NCI-H226 (cell line): ENCODE measurements around the gene GAS1.

Experiments used
- DNase-seq: peaks from one replicate; pipeline ENCODE4 v3.0.0-alpha.2; 2015

GAS1 gene

DNA sequence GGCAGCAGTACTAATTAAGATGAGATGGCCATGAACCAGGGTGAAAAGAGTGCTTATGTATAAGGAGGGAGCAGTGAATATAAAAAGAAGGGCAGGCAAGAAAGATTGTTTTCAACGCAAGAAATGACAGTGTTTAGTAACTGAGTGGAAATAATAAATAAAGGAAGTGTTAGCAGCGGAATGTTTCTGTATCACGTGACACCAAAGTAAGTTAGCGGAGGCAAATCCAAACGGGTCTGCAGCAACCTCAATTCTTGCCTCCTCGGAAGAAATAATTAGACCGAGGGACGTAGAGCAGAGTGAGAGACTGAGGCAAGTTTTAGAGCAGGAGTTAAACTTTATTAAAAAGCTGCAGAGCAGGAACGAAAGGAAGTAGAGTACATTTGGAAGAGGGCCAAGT lies 15.4 kb upstream of the GAS1 start:
- DNase-seq: no peak

DNA sequence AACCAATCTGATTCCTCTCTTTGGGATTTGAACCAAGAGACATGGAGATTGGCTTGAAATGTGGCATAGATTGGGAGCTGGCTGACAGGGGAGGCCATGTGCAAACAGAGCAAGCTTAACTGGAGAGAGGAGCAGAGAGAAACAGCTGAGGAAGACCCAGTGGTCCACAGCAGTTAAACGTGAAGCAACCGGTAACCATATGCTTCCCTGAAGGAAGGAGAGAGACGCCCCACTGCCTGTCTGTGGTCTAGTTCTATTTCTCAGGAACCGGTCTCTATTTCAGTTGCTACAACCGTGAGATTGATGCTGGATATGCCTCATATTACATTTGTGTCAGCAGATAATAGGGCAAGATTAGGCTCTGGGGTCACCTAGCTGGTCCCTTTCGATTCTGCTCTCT lies 13.6 kb upstream of the GAS1 start:
- DNase-seq: no peak

DNA sequence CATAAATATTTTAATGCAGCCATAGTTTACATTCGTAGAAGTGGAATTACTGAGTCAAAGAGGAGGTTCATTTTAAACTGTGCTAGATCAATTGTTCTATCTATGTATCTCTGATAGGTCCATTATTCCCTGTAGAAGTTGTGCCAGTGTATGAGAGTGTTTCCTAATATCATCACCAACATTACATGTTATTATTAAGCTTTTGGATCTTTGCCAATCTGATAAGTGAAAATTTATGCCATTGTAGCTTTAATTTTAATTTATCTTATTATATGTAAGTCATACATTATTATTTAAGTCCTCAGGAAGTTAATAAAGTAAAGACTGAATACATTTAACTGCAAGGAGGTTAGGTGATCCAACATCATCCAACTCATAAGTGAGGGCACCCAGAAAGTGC lies 10.9 kb upstream of the GAS1 start:
- DNase-seq: no peak

DNA sequence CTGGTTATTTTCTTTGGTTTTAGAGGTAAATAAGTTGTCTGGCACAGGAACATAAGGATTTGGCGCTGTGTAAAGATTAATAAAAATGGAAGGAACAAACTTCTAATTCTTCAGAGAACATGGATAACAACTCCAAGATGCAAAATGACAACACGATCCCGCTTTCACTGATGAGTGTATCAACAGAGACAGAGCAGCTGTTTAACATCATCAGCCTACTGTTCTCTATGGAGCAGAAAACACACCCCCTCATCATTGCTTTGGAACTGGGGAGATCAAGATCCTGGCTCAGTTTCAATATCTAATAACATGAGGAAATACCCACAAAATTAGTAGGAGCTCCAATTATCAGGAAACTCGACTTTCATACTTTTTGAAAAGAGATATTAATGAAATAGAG lies 8.3 kb upstream of the GAS1 start:
- no peak for DNase-seq

DNA sequence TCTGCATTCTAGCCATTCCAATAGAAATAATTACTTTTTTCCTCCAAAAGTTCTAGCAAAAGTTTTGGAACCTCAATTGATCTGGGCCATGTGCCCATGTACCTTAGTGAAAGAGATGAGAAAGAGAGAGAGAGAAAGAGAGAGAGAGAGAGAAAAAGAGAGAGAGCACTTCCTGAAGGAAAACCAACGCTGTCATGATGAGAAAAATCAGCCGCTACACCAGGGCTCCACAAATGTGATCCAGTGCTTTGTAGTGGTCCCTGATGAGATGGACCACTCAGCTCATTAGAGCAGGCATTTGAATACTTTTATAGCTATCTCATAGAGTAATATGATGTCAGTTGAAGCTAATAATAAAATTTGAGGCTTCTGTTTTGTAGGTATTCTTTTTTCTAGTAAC lies 7.7 kb upstream of the GAS1 start:
- no peak for DNase-seq

DNA sequence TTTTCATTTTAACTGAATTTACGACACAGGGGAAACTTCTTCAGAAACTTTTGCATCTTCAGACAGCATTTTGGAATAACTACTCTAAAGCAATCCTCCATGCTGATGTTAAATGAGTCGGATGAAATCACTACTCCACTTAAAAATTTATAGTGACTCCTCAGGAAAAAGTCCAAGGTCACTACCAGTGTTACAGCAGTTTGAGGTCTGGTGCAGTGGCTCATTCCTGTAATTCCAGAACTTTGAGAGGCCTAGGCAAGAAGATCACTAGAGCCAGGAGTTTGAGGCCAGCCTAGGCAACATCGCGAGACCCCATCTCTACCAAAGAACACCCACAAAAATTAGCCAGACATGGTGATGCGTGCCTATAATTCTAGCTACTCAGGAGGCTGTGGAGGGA lies 5.9 kb upstream of the GAS1 start:
- no peak for DNase-seq

DNA sequence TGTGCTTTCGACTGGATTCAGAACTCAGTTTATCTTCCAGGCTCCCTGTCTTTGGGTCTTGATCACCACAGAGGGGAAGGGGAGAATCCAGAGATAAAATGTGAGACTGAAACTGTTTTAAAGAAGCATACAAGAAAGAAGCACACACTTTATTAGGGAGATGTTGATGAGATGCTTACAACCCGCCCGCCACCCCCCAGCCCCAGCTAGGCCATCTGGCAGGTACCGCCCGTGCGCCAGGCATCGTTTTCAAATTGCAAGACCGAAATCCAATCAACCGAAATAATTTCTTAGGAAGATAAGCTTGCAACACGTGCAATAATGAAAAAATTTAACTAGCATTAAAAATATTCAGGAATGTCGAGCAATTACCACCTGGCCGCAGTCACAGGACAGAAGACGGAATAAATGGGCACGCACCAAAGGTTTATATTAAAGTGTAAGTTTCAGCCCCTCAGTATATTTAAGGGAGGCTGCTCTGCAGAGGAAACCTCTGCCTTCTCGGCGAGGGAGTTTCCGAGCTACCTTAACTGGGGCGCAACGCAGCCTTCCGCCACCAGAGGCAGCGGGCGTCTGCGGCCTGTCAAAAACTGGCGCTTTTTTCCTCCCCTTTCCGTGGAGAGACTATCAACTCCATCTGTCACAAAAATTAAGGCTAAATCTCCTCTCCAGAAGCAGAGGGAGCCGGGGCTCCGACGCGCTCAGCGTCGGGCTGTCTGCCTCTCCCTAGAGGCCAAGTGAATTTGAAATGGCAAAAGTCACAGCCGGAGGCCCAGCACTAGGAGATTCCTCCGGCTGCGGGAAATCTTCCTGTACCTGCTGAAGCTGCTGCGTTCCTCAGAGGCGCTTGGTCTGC lies 996 bp upstream of the GAS1 start:
- DNase-seq: peak; percentile 70

DNA sequence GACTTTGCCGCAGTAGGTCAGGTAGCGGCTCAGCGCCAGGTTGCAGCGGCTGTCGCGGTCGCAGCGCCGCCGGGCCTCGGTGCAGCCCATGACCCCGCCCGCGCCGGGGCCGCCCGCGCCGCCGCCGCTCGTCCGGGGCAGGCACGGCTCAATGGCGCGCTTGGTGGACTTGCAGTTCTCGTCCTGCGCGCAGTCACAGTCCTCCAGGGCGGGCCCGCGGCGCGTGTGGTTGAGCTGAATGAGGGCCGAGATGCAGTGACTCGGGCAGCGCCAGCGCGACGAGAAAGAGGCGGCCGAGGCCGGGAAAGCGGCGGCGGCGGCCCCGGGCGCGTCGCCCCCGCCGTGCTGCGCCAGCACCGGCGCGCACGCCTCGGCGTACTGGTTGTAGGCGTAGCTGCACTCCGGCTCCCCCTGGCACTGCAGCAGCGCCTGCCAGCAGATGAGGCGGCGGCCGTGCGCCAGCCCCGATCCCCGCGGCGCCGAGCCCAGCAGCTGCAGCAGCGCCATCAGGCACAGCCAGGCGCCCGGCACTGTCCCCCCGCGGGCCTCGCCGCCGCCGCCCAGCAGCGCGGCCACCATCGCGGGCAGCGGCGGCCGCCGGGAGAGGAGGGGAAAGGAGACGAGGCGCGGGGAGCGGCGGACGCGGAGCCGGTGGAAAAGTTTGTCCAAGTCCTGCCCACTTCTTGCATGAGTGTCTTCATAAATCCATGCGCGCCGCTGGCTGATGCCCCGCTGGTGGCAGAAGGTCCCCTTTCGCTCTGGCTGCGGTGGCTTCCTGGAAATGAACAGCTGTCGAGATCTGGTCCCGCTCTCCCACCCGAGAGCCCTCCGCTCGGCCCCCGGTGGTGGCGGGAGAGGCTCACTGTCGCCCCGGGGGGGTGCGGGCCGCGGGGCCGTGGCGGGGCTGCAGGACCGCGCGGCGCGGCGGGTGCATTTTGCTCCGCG lies 833 bp downstream of the GAS1 start:
- peak; percentile 72 for DNase-seq

DNA sequence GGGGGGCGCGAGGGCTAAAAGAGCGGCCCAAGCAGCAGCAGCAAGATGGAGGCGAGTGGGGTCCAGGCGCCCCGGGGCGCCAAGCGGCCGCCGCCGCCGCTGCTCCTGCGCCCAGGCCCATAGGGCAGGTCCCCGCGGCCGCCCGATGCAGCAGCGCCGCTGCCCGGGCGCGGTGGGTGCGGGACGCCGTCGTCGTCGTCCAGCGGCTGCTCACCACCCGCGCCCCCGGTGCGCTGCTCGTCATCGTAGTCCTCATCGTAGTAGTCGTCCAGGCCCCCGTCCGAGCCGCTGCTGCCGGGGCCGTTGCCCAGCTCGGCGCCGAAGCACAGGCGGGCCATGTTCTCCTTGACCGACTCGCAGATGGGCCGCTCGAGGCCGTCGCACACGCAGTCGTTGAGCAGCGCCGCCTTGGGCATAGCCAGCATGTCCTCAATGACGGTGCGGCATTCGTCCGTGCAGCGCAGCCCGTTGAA lies 1.5 kb downstream of the GAS1 start:
- peak; percentile 9 for DNase-seq

DNA sequence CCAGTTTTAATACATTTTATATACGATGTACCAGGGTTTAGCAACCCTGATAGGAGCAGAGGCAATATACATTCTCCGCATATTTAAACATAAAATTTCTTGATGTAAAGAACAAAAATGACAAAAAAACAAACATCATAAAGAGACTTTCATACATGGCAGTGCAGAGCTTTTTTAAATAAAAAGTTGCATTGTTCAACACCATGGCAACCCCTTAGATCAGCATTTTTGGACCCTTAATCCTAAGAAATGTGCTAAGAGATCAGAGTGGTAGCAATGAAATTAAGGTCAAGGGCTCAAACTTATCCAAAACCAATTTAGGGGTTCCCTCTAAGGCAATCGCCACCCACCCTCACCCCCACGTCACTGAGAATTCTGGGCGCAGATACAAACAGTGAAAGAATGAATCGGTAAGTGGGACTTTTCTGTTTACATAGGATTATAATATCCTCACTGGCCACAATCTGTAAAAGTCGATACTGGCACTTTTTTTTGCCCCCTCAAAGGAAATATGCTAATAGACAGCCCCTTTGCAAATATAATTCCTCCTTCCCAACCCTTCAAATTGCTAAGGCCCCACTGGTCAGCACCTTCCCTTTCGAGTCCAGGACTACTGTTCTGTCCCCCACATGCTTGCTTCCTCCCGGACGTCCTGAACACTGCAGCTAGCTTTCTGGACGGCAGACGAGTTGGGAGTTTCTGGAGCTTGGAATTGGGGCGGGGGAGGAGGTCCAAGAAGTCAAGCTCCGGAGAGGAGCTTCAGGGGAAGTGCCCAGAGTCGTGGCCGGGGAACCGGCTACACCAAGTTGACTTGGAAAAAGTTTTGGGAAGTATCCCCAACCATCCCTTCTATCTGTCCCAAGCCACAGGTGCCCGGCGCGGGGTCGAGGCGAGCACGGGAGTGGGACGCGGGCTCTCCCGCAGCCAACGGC lies 2.2 kb downstream of the GAS1 start:
- no peak for DNase-seq

DNA sequence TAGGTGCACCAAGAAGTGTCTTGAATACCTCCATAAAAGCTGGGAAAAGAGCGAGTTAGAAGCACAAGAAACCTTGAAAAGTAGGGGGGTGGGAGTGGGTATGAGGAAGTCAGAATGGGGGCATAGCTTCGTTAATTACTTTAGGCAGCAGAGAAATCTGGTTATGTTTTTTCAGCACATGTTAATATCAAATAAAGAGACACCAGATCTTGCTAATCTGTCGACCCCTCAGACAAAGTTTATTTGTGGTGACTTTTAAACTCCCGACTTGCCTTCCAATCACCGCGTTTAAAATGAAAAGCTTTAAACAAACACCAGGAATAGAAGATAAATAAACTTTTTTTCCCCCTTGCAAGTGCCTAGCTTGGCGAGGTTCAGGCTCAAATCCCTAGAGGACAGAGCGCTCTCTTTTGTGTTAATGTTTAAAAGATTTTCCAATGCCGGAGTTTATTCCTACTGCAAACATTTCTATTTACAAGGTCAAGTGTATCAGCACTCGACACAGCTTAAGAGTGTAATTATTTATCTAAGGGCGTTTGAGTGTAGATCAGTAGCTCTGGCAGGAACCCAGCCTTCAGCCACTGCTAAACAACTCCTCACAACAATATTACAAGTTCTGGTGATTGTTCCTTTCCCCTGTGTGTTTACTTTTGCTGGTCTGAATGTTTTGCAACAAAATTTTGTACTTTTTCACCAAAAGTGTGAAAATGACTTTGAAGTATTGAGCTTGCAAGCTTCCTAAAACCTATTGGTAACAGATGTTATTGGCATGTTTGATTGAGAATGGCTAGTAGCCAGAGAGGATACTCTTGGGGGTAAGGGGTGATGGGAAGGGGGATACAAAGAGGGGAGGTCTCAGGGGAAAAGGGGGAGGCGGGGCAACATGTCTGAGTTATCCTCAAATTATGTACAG lies 3.8 kb downstream of the GAS1 start:
- DNase-seq: no peak

DNA sequence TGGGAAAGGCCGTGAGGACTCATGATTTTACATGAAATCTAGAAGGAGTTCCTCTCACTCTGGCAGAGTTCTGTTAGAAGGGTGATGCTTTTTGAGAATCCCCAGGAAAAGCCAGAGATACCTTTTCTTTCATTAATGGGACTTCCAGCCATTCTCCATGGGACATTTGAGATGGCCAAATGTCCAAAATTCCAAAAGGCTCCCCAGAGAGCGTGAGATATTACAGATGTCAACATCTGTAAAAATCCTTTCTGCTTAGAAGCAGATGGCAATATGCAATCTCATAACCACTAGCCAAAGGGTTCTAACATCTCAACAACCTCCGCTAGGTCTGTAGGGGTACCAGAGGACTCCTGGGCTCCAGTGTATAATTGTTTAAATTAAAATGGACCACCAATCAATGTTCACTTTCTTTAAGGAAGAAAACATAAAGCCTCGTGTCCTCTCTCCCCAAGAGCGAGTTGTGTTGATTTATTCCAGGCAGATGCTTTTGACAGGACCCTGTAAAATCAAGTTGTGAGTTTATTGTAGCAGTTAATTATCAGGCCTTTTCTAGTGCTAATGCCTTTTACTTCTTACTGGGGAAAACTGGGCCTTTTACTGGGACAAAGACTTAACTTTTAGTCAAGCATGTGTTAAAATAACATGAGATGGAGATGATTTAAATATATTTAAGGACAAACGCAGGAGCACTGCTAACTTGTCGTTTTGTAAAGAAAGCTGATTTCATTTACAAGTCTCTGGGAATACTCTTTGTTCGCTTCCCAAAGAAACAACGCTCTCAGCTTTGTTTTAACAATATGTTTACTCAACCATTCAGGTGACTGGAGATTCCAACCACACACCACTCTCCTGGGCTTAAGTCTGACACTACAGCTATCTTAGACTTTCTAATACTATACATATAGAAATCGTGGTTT lies 4.8 kb downstream of the GAS1 start:
- DNase-seq: no peak

DNA sequence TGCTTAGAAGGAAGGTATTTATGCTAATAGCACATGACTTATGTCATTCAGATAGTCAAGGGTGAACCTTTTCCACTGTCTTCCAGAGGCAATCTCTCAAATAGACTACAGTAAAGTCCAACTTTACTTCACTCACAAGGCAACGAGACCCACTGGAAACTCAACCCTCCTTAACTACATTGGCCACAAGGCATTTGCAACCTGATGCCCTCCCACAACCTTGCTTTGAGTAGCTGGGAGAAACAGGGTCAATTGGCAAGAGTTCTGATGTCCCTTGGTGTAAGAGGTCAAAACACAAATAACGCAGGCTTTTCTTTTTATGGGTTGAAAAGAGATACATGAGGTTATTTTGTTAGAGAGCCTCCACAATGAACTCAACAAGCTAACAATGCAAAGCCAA lies 6.1 kb downstream of the GAS1 start:
- no peak for DNase-seq

DNA sequence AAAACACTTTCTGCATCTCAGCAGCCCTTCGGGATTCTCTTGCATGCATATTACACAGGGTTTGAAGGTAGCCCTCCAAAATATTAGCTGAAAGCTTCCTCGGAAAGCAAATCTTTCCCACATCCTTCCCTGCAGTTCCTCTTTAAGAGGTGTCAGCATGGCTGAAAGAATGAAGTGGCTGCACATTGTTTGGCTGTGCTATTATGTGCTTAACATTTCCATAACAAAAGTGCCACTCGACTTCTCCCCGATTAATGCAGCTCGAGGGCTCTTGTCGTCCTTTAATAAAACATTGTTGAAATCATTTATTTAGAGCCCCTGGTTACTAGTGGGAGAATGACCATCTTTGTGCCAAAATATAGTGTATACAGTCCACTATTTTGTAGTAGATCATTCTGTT lies 6.5 kb downstream of the GAS1 start:
- no peak for DNase-seq

DNA sequence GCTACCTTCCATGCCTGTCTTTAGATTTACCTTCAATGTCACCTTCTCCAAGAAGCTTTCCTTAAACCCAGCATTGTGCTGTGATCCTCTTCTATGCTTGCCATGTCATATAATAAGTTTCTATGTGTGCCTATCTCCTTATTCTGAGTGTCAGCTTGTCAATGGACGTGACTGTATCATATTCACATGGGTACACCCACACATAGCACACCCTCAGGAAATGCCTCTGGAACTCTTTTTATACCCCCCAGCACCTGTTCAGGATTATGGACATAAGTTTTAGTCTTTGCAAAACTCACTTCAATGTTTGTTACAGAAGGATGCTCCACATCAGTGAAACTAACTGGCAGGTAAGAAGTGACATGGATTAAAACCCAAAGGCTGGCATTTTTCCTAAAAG lies 7.4 kb downstream of the GAS1 start:
- no peak for DNase-seq

DNA sequence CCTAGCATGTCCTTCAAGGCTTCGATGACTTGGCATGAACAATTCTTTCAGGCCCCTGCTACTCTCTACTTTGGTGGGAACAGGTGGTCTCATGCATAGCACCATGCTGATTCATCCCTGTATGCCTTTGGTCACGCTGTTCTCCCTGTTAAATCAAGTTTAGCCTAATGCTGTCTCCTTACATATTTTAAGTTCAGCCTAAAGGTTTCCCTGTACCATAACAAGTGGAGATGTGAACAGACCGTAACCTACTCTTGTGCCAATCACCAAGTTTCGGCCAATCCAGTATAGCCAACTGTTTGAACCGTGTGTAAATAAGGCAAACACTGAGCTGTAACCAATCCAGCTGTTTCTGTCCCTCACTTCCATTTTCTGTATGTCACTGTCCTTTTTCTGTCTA lies 8.0 kb downstream of the GAS1 start:
- DNase-seq: no peak

DNA sequence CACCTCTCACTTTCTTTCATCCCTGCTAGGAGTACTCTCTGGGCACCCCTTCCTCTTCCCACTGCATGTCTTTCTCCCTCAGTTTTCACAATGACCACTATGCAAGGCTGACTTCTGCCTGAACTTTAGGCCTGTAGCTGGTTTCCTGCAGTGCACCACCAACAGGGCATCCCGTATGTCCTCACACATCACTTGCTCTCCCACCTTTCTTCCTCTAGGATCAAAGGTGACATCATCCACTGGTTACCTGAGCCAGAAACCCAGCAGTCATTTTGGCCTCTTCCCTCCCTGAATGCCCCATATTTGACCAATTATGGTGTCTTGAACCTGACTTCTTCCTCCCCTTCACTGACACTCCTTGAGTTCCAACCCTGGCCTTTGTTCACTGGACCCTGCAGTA lies 8.5 kb downstream of the GAS1 start:
- DNase-seq: no peak

DNA sequence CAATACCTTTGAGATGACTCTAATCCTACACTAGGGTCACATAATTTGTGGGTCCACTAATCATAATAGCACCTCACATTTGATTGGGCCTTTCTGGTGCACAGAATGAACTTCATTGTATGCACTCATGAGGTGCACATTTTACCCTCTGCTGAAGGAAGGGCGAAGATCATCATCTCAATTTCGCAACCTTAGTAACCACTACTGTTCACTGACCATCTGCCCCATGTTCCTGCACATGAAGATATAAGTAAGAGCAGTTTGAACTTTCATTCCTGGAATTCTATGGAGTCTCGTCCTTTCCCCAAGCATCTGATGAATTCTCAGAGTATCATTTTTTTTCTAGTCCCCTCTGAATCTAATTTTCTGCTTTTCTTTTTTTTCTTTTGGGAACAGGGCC lies 21.2 kb downstream of the GAS1 start:
- DNase-seq: no peak

DNA sequence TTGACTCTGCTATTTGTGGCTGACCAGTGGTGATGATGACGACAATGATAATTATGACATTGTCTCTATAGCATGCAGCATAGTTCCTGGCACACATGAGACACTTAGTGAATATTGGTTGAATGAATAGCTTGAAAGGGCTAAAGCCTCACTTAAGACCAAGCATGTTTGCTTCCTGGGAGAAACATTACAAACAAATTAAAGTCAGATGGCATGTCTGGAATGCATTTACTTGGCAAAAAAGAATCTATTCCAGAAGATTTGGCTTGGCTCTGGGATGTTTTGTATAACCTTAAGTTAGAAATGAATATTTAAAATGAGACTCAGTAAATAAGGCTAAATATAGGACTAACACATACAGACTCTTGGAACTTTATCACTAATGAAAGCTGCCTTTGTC lies 21.6 kb downstream of the GAS1 start:
- peak; percentile 6 for DNase-seq

DNA sequence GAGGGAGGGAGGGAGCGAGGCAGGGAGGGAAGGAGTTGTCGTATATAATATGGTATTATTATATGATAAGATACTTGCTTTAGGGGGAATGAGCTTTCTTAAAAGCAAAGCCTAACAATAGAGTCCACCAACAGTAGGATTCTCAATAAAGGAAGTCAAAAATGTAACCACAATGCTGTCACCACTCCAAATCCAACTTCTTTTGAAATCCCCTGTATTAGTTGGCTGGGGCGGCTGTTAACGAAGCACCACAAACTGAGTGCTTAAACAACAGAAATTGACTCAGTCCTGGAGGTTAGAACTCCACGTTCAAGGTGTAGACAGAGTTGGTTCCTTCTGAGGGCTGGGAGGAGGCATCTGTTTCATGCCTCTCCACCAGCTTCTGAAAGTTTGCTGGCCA lies 23.1 kb downstream of the GAS1 start:
- DNase-seq: no peak
